RPMI7951 (cell line): ENCODE measurements around the gene PDIA2. TPM values are rescaled to one million over a fixed set of nuclear protein-coding genes. Genes with fewer than 3 reads are reported as not detected.
"Not testable (repeated sequence)": the region's sequence is repeated elsewhere in the genome, so short reads cannot be mapped to it uniquely, and the experiment has no call there.

Source experiments
- DNase-seq: peaks from one replicate; pipeline ENCODE4 v3.0.0-alpha.2; 2012; ENCODE audit warnings: low read depth
- total RNA-seq: library from RNA; depleted of rRNA; stranded (reverse); fragments of >200 nt; shearing (Covaris generic); gene quantifications from 2 replicates; pipeline ENCODE4 v1.2.3, GENCODE V29; 2014

The PDIA2 gene
- total RNA-seq, 1 experiment from 2014 or later, result 0.84 TPM

- DNase-seq, result no peak
These were observed 19.7 kb upstream of the PDIA2 start for GRCh38 chr16:263182-263774.

GRCh38 chr16:263944-264343, 19.0 kb upstream of the PDIA2 start:
- no peak for DNase-seq

GRCh38 chr16:264440-264951, 18.5 kb upstream of the PDIA2 start:
- DNase-seq, result no peak

- DNase-seq, result no peak
These were observed 17.9 kb upstream of the PDIA2 start for GRCh38 chr16:265002-265529.

- peak; percentile 11 for DNase-seq
These were observed 17.3 kb upstream of the PDIA2 start for GRCh38 chr16:265711-266110.

GRCh38 chr16:266258-267164, 16.5 kb upstream of the PDIA2 start:
- DNase-seq, result no peak

GRCh38 chr16:267562-267961, 15.4 kb upstream of the PDIA2 start:
- DNase-seq, result not testable (repeated sequence)

GRCh38 chr16:268141-269053, 14.6 kb upstream of the PDIA2 start:
- DNase-seq, result peak; percentile 3

- DNase-seq, result no peak
These were observed 13.7 kb upstream of the PDIA2 start for GRCh38 chr16:269061-269796.

GRCh38 chr16:270381-271255, 12.3 kb upstream of the PDIA2 start:
- DNase-seq, result no peak

- no peak for DNase-seq
These were observed 10.1 kb upstream of the PDIA2 start for GRCh38 chr16:272633-273546.

- DNase-seq, result no peak
These were observed 9.2 kb upstream of the PDIA2 start for GRCh38 chr16:273547-274421.

GRCh38 chr16:275041-275641, 7.8 kb upstream of the PDIA2 start:
- no peak for DNase-seq

- DNase-seq, result no peak
These were observed 7.2 kb upstream of the PDIA2 start, which contains the start of gene RGS11 for GRCh38 chr16:275786-276232. TSS of gene RGS11 (minus strand) at chr16:275944. CDS start at chr16:275911, 33 bp downstream.

GRCh38 chr16:276426-277077, 6.4 kb upstream of the PDIA2 start:
- DNase-seq, result peak; percentile 13

GRCh38 chr16:278863-279366, 4.0 kb upstream of the PDIA2 start:
- peak; percentile 25 for DNase-seq
